GM19239 (cell line): ENCODE results near the gene AKT3.
A peak's percentile ranks its signal among the peaks of the same experiment; 100 is the strongest.

ENCODE experiments used
- DNase-seq: peaks from one replicate; pipeline ENCODE4 v3.0.0; 2011; ENCODE audit warnings: low spot score; ENCODE audit not compliant: insufficient read length
- FAIRE-seq: peaks from 2 replicates; lab custom pipeline; 2011; peaks lifted over from hg19 to GRCh38; lab: Jason Lieb, UNC

AKT3 gene

DNA sequence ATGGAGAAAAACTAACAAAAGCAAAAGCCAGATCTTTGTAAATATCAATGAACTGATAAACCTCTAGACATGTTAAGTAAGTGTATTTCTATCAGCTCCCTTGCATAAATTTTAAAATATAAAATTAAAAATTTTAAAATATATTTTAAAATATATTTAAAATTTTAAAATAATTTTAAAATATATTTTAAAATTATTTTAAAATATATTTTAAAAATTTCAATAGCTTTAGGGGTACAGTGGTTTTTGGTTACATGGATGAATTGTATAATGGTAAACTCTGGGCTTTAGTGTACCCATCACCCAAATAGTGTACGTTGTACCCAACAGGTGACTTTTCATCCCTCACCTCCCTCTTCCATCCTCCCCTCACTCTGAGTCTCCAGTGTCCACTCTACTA lies 315.0 kb downstream of the AKT3 start:
- DNase-seq, result no peak
- peak; percentile 23 for FAIRE-seq

DNA sequence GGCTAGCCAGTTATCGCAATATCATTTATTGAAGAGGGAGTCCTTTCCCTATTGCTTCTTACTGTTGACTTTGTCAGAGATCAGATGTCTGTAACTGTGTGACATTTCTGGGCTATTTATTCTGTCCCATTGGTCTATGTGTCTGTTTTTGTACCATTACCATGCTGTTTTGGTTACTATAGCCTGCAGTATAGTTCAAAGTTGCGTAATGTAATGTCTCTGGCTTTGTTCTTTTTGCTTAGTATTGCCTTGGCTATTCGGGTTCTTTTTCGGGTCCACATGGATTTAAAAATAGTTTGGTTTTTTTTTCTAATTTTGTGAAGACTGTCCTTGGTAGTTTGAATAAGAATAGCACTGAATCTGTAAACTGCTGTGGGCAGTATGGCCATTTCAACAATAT lies 320.5 kb downstream of the AKT3 start:
- DNase-seq (no peak), FAIRE-seq (no peak)

DNA sequence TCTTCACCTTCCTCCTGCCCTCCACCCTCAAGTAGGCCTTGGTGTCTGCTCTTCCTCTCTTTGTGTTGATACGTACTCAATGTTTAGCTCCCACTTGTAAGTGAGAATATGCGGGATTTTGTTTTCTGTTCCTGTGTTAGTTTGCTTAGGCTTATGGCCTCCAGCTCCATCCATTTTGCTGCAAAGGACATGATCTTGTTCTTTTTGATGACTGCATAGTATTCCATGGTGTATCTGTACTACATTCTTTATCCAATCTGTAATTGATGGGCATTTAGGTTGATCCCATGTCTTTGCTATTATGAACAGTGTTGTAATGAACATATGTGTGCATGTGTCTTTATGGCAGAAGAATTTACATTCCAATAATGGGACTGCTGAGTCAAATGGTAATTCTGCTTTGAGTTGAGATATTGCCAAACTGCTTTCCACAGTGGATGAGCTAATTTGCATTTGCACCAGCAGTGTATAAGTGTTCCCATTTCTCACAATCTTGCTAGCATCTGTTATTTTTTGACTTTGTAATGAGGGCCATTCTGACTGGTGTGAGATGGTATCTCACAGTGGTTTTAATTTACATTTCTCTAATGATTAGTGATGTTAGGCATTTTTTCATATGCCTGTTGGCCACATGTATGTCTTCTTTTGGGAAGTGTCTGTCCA lies 321.5 kb downstream of the AKT3 start:
- DNase-seq (no peak), FAIRE-seq (peak; percentile 11)

DNA sequence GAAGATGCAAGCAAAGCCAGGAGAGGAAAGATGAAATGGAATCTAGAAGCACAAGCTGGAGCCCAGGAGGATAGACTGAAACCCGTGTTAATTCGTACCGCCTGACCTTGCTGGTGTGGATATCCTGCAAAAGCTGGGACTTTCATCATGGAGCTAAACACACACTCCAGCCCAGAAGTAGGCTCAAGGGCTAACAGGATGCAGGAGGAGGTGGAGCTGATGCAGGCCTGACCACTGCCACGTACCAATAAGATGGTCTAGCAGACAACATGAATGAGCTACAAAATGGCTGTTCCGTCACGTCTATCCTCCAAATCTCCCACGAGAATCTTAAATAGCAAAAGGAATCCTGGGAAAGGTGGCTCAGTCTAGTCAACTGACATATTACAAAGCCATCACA lies 323.9 kb downstream of the AKT3 start:
- no peak for DNase-seq
- no peak for FAIRE-seq

DNA sequence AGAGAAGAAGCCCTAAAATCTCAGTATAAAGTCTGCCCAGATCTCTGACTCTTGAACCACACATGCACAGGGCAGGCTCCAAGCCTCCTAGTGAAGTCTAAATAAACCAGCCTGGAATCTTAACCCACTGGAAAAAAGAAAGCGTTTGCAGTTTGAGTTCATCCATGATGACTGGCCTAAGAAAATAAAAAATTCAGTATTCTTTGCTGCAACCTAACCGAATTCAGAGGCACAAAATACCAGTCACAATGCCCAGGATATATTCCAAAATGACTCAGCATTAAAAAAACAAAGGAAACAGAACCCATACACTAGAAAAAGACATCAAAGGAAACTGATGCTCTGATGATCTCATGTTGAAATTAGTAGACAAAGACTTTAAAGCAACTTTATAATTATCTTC lies 325.0 kb downstream of the AKT3 start:
- FAIRE-seq (no peak), DNase-seq (no peak)

DNA sequence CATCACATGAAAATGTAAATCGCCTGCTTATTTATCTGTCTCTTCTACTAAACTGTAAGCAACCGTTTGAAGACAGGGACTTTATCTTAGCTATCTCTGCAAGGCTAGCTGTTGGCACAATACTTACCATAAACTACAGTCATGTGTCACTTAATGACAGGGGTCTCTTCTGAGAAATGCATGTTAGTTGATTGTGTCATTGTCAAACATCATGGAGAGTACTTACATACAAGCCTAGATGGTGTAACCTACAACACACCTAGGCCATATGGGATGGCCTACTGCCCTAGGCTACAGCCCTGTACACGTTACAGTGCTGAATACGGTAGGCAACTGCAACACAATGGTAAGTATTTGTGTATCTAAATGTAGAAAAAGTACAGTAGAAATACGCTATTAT lies 326.3 kb downstream of the AKT3 start:
- FAIRE-seq, result no peak
- DNase-seq, result no peak

DNA sequence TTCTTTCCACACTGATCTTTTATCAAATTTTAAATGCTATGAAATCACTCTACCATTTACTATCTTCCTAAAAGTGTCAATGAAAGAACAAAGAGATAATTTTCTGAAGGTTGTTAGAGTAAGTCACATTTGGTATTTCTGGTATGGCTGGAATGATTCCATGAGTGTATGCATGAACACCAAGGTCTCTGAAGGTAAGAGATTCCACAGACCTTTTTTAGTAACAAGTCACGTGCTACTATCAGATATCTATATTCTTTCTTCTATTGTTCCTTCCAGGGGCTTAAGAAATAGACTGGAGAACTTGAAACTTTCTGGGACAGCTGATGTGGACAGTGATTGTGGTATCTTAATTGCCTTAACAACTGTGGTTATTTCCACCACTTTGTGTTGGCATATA lies 329.2 kb downstream of the AKT3 start:
- FAIRE-seq, result no peak
- DNase-seq, result no peak

DNA sequence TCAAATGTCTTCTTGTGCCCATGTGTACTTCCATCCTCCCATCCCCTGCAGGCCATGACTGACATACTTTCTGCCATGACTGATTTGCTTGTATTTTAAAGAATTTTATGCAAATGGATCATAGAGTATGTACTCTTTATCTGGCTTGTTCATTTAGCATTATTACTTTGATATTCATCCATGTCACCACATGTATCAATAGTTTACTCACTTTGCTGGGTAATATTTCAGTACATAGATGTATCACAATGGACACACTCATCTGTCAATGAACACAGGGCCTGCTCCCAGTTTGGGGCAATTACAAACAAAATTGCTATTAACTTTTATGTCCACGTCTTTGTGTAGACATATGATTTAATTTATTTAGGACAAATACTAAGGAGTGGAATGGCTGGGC lies 335.1 kb downstream of the AKT3 start:
- DNase-seq, result no peak
- FAIRE-seq, result no peak

DNA sequence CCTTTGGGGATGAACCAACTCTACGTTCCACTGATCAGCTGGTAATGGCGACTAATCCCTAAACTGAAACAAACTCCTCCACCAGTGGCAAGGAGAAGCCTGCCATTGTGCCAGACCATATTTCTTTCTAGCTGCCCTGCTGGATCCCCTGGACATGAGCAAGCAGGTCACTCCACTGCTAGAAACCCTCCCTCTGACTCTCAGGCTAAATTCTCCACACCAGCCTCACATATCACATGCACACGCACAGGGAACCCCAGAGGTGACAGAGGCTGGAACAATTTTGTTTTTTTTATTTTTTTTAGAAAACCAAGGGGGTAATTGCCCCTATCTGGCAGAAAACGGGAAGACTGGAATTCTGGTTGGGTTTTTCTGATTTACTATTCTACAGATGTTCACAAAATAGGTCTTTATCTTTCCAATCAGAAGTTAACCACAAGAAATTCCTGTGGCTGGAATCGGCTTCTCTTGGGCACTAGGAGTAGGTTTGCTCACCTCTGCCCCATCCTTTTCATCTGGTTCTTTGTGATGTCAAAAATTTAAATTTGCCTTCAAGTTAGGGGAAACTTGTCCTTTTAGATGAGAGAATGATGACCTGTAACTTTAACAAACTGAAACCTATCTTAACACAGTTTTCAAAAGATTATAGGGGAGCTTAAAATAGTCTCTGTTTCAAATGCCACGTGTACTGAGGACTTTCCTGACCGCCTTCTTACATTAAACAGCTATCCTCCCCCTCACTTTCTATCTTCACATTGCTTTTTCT lies 336.1 kb downstream of the AKT3 start:
- FAIRE-seq (peak; percentile 63), DNase-seq (no peak)

DNA sequence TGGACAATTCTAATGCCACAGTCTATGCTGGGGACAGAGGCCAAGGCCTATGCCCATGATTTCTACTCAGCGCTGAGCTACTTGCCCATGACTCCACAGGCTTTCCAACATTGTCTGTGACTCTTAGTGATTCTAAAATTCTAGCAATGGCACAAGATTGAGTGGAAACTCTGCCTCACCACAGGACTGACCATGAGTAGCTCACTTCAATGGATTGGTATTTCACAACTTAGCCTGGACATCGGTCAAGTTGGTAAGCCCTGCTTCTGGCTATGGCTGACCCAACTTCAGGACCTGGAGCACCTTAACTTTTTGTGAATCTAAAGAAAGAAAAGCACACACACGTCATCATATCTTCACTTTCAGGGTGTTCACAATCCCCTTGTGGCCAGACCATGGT lies 339.1 kb downstream of the AKT3 start:
- FAIRE-seq (no peak), DNase-seq (no peak)

DNA sequence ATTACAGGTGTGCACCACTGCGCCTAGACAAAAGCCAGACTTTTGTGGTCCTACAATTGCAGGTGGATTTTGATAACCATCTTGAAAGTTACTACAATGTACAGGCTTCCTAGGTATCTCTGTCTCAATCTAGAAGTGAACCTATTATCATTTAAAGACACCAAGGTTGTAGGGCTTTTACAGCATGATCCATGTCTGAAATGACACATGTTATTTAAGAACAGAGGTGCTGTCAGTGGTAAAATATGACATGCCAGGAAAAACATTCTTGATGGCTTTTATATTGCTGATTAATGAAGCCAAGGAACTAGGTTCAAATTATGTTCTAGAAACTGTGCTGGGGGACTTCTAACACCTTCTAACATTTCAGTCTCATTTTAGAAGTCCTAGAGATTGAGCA lies 341.1 kb downstream of the AKT3 start:
- DNase-seq (no peak), FAIRE-seq (no peak)

DNA sequence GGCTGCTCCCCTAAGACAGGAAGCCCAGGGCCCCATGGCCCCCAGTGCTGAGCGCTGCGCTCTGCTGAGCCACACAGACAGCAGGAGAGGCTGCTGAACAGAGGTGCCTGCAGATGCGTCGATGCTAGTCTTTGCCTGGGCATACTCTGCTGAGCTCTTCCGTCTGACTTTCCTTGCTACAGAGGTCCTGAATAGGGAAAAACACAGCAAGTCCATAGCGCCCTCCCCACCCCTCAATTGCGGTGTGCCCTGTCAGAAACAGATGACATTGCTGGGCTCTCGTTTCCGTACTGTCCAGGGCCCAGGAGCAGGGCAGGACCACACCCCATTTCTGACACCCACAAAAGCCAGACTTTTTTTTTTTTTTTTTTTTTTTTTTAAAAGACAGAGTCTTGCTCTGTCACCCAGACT lies 341.7 kb downstream of the AKT3 start:
- FAIRE-seq (peak; percentile 66), DNase-seq (no peak)

DNA sequence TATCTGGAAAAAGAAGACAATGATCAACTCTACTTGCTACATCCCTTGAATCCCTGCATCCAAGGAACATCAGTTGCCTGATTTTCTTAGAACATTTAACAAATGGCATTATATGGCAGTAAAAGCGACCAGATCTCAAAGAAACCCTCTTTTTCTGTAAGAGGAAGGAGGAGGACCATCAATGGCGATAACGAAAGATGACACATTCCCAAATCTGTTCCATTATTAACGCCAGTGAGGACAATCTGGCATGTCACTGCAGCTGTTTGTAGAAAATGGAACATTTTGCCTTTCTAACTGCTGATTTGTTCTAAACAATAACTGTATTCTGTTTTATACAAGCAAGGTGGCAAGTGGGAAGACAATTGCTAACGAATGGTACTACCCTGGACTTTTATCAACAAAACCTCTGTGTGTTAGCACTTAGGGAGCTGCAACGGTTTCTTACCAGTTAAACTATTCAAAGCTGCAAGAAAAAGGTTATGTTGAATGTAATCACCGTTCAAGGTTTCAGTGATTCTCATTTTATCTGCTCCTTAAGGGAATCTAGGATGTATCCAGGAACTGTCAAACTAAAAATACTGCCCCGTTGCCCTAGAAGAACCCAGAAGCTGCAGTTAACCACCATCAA lies 342.3 kb downstream of the AKT3 start:
- DNase-seq (no peak), FAIRE-seq (peak; percentile 35)

DNA sequence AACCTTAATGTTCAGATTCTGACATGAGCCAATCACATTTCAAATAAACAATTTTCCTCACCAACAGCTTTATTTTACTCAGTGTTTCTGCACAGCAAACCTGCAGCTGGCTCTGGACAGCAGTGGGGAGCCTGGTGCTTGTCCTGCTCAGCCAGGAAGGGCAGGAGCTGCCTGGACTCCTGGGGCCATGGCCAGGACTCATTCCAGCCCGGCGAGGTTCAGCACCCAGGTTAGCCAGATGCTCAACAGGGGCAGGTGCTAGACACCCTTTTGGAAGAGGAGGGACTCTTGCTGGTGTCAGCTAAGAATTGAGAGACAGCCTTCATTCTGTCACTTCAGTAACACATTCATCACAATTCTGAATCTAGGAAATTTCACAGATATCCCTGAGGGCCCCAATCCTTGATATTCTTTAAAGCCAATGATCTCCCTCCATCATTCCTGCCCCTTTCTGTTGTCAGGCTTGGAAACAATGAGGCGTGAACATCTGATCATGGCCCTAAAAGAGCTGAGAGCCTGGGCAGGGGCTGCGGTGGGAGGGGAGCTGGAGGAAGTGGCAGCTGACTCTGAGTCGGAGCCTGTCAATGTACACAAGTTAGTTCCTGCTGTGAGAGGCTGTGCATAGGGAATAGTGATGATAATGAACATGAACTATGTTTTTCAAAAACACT lies 342.9 kb downstream of the AKT3 start:
- DNase-seq (no peak), FAIRE-seq (no peak)

DNA sequence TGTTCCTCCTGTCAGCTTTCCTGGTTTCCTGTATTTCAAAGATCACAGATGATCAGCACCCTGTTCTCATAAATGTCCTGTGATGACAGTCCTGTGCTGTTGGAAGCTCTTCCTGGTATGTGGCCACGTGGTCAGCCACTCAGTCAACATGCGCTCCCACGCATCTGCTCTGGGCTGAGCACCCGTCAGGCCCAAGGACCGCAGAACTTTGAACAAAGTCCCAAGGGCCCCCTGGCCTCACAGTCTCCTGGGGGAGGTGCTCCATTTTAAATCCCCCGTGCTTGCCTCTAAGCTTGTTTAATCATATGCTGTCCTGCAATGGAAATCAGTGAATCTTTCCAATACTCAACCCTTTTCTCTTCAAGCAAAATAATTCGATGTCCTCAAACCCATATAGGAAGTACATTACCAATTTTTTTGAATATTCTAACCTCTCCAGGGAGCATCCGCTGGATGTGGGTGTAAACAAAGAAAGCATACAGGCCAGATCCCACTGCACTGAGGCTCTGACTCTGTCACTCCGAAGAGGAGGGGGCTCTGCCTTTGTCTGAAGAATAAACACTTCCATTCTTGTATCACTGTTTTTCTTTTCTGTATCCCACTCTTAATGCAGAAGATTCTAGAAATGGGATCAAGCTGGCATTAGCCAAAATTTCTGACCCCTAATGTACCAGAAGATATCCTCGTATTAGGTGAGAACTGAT lies 343.9 kb downstream of the AKT3 start:
- peak; percentile 57 for FAIRE-seq
- no peak for DNase-seq

DNA sequence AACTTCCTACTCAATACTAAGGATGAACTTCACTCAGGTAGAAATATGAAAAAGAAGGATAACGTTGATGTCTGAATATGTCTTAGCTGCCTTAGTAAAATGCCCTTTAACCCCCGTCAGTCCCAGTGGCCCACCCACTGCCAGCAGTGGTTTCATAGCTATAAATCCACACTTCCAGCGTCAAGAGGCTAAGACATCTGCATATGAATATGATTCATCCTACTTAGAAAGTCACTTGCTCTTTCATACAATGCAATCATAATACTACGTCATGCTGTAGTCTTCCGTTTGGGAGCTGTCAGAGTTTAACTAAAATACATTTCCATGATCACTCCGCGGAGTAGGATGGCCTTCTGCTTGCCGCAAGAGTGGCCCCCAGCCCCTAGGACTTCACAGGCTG lies 346.9 kb downstream of the AKT3 start:
- DNase-seq (no peak), FAIRE-seq (no peak)

DNA sequence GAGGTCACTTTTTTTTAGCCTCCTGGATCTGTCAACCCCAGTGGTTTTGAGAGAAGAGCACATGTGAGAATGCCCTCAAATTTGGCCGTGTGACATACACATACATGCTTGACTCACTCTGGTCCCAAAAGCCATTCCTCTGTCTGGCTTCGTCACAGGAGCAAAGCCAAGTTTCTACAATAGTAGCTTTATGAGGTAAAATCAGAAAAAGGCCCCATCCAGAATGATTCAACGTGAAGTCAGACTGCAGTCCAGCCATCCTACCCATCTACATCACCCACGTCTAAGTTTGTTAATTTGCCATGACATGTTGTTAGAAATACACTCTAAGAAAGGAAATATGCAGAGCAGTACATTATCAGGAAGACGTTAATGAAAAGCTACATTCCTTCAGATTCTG lies 349.0 kb downstream of the AKT3 start:
- FAIRE-seq (no peak), DNase-seq (no peak)

DNA sequence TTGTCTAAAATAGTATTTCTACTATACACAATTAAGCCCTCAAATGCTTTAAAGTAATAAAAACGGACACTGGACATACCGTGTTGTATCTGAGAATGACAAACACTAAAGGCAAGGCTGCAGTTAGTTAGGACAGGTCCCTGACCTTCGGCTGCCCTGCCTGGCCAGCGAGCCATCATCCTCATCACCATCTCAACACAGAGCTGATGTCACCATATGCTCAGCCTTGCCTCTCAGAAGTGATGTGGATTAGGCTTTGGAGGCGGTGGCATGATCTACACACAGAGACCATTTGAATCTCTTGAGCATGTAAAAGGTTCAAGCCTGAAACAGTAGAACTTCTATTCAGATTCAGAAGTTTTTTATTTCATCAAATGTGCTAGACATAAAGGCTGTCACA lies 349.5 kb downstream of the AKT3 start:
- no peak for DNase-seq
- no peak for FAIRE-seq

DNA sequence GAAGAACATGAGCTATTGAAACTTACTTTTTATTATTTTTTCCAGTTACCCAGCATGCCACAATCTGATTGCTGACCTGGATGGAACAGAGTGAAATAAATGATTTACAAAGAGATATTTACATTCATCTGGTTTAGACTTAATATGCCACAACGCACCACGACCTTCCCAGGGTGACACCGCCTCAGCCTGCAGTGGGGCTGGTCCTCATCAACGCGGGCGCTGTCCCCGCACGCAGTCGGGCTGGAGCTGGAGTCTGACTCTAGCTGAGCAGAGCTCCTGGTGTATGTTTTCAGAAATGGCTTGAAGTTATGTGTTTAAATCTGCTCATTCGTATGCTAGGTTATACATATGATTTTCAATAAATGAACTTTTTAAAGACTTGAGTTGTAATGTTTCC lies 350.3 kb downstream of the AKT3 start:
- DNase-seq (no peak), FAIRE-seq (no peak)

DNA sequence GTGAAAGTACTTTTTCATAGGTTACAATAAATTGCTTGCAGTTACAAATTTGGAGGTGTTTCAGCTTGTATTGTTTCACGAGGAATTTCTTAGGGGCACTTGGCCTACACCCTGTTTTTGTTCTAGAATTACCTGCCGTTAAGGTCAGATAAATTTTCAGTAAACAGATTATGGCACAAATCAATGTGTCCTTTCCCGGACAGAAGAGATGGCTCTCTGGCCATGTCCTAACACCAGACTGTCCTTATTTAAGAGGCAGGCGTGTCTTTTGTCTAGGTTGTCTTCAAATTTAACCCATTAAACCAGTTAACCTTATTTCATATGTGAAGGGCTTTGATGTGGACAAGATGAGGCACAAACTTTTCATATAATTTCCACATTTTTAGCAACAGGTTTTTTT lies 350.8 kb downstream of the AKT3 start:
- no peak for DNase-seq
- no peak for FAIRE-seq
